ENCODE results near the gene TTLL8.

TTLL8 gene

GRCh38 chr22:49995361-49996118 lies 62.6 kb downstream of the TTLL8 start:
- peaks cover 8% of the 10 kb centered on the region; the same call in 1 of the 2 replicates for H3K27me3 ChIP-seq (ENCODE audit: insufficient read depth, low read length)
- H3K4me2 ChIP-seq (ENCODE audit: low read length), result no peak overlapping the region
- no peak for TF ChIP-seq EZH2 (IDR thresholded peaks at IDR 0.05; ENCODE audit: borderline replicate concordance, low read length)
- TF ChIP-seq CTCF (IDR thresholded peaks at IDR 0.05; ENCODE audit: low read length), result no peak
- no peaks in the 10 kb centered on the region for H4K20me1 ChIP-seq (ENCODE audit: insufficient read depth, low read length)
- no peak overlapping the region for H3K9ac ChIP-seq (ENCODE audit: low read length)
- no peaks in the 10 kb centered on the region for H3K4me1 ChIP-seq (ENCODE audit: insufficient read depth, low read length, severe bottlenecking)
- no peak overlapping the region for H2AFZ ChIP-seq (ENCODE audit: low read length)
- peaks cover 3% of the 10 kb centered on the region; the same call in 1 of the 2 replicates for H3K36me3 ChIP-seq (ENCODE audit: insufficient read depth, low read length)
- H3K4me3 ChIP-seq (ENCODE audit: low read depth, low read length, poor library complexity, severe bottlenecking), result no peak overlapping the region
- no peak overlapping the region for H3K27ac ChIP-seq (ENCODE audit: low read depth, low read length, poor library complexity, severe bottlenecking)
- H3K9me3 ChIP-seq (ENCODE audit: low read length), result peaks cover 8% of the 10 kb centered on the region
- no peaks in the 10 kb centered on the region for H3K9me2 ChIP-seq (ENCODE audit: low read depth, low read length)
- no peaks in the 10 kb centered on the region for H3F3A ChIP-seq (ENCODE audit: insufficient read depth, low read length)
- no peaks in the 10 kb centered on the region for H3K79me2 ChIP-seq (ENCODE audit: insufficient read depth, low read length)

DNA sequence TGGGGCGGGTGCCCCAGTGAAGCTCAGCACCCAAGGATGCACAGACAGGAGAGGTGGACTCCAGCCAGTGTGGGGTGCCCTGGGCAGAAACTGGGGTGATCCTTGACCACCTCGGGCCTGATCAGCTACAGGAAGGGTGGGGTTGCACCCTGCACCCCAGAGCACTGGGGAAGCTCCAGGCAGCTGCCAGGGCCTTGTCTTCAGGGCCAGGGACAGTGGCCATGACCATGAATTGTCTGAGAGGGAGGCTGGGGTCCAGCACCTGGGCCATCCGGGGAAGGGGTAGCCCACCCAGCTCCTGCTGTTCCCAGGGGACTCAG lies 63.1 kb downstream of the TTLL8 start:
- Histone ChIP-seq H3K9me3 (ENCODE audit: low read length) (peaks cover 8% of the 10 kb centered on the region), H3K27me3 (ENCODE audit: insufficient read depth, low read length) (peaks cover 8% of the 10 kb centered on the region; the same call in 1 of the 2 replicates), H3K9me2 (ENCODE audit: low read depth, low read length) (no peaks in the 10 kb centered on the region), H3K79me2 (ENCODE audit: insufficient read depth, low read length) (no peaks in the 10 kb centered on the region), H3K4me2 (ENCODE audit: low read length) (no peak overlapping the region), H3K9ac (ENCODE audit: low read length) (no peak overlapping the region), H3K4me1 (ENCODE audit: insufficient read depth, low read length, severe bottlenecking) (no peaks in the 10 kb centered on the region), H2AFZ (ENCODE audit: low read length) (no peak overlapping the region), H4K20me1 (ENCODE audit: insufficient read depth, low read length) (no peaks in the 10 kb centered on the region), H3K36me3 (ENCODE audit: insufficient read depth, low read length) (peaks cover 3% of the 10 kb centered on the region; the same call in 1 of the 2 replicates), H3K27ac (ENCODE audit: low read depth, low read length, poor library complexity, severe bottlenecking) (no peak overlapping the region), H3F3A (ENCODE audit: insufficient read depth, low read length) (no peaks in the 10 kb centered on the region), H3K4me3 (ENCODE audit: low read depth, low read length, poor library complexity, severe bottlenecking) (no peak overlapping the region)
- TF ChIP-seq CTCF (IDR thresholded peaks at IDR 0.05; ENCODE audit: low read length), result no peak
- no peak for TF ChIP-seq EZH2 (IDR thresholded peaks at IDR 0.05; ENCODE audit: borderline replicate concordance, low read length)

- Histone ChIP-seq H3K79me2 (ENCODE audit: insufficient read depth, low read length) (no peaks in the 10 kb centered on the region), H3K4me2 (ENCODE audit: low read length) (no peak overlapping the region), H3K27me3 (ENCODE audit: insufficient read depth, low read length) (peaks cover 8% of the 10 kb centered on the region; the same call in 1 of the 2 replicates), H3F3A (ENCODE audit: insufficient read depth, low read length) (no peaks in the 10 kb centered on the region), H3K9me3 (ENCODE audit: low read length) (peaks cover 8% of the 10 kb centered on the region), H3K9ac (ENCODE audit: low read length) (no peak overlapping the region), H3K36me3 (ENCODE audit: insufficient read depth, low read length) (peaks cover 3% of the 10 kb centered on the region; the same call in 1 of the 2 replicates), H3K4me1 (ENCODE audit: insufficient read depth, low read length, severe bottlenecking) (no peaks in the 10 kb centered on the region), H3K27ac (ENCODE audit: low read depth, low read length, poor library complexity, severe bottlenecking) (no peak overlapping the region), H3K9me2 (ENCODE audit: low read depth, low read length) (no peaks in the 10 kb centered on the region), H2AFZ (ENCODE audit: low read length) (no peak overlapping the region), H3K4me3 (ENCODE audit: low read depth, low read length, poor library complexity, severe bottlenecking) (no peak overlapping the region), H4K20me1 (ENCODE audit: insufficient read depth, low read length) (no peaks in the 10 kb centered on the region)
- TF ChIP-seq CTCF (IDR thresholded peaks at IDR 0.05; ENCODE audit: low read length) (no peak), EZH2 (IDR thresholded peaks at IDR 0.05; ENCODE audit: borderline replicate concordance, low read length) (no peak)
Observed at GRCh38 chr22:49994361-49995040, 63.6 kb downstream of the TTLL8 start.

Data from OCI-LY1 (cell line).